HK-2 (cell line): ENCODE results near the gene CEP83.
"Not testable (repeated sequence)": the region's sequence is repeated elsewhere in the genome, so short reads cannot be mapped to it uniquely, and the experiment has no call there.

Experiments used
- DNase-seq: peaks from one replicate; pipeline ENCODE4 v3.0.0-alpha.2; 2018; ENCODE audit not compliant: unreplicated experiment

Gene CEP83, protein sequence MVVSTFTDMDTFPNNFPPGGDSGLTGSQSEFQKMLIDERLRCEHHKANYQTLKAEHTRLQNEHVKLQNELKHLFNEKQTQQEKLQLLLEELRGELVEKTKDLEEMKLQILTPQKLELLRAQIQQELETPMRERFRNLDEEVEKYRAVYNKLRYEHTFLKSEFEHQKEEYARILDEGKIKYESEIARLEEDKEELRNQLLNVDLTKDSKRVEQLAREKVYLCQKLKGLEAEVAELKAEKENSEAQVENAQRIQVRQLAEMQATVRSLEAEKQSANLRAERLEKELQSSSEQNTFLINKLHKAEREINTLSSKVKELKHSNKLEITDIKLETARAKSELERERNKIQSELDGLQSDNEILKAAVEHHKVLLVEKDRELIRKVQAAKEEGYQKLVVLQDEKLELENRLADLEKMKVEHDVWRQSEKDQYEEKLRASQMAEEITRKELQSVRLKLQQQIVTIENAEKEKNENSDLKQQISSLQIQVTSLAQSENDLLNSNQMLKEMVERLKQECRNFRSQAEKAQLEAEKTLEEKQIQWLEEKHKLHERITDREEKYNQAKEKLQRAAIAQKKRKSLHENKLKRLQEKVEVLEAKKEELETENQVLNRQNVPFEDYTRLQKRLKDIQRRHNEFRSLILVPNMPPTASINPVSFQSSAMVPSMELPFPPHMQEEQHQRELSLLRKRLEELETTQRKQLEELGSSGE

DNA sequence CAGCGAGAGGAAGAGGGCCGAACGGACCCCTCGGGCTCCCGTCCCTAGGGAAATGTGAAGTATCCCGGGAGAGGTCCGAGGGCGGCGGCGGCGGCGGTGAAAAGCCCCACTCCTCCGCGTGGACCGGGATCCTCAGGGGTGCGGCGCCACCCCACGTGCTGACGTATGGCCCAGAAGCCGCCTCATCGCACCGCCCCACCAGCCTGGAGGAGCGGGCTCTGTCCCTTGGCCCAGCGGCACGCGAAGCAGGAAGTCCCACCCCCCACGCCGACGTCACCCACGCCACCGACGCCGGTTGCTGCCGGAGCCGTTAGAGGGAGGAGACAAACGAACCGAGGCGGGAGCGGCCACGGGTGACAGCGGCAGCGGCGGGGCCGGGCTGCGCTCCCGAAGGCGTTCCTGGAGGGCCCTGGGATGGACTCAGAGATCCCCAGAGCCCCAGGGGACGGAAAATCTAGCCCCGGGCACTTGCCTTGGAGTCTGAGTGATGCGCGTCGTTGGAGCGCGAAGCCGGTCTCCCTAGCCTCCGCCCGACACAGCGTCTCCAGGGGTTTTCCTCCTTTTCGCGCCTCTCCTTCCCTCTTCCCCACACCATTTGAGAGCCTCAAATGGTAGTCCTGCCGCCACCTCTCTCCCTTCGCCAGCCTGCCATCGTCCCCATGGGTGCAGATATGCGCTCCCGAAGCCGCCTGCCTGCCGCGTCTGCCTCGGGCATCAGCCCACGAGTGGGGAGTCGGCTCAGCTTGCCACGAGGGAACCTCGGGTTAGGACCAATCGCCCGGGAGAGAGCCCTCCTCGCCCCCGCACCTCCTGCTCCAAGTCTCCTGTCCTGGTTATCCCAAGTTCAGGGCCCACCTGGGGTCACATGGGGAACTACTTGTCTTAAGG, at the start of gene CEP83:
Gene CEP83, minus strand, starts transcription at position 140 of the 888 bp plus-strand sequence. CDS start 47,377 bp downstream, outside the sequence.
- peak; percentile 94 for DNase-seq

DNA sequence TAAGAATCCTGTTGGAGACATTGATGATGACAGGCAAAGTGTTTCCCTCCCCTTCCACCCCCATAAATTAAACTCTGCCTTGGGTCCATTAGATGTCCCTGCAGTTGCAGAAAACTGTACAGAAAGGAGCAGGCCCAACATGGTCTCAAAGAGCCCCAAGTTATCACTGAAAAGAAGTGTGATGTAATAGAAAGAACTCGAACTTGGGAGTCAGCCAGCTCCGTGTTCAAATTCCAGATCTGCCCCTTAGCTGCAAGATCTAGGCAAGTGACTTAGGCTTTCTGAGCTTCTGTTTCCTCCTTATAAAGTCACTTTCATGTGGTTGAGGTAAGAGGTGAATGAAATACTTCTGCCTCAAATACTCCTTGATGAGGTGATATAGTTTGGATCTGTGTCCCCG, 49.6 kb upstream of the CEP83 start:
- no peak for DNase-seq

DNA sequence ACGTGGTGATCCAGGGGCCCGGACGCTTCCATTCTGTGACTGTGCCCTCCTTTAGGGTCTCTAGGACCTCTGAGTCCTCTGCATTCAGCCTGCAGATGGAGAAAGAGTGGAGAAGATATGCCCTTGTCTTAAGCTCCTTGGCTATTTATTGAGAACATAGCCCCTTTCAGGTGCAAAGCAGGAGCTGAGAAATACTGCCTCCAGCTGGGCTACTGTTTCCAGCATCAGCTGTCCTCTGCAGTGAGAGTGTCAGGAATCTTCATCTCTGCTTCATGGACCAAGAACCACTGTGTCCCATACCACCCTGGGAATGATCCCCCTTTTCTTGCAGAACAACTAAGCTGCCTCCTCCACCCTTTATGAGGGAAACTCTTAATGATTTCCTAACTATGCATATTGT, 47.8 kb upstream of the CEP83 start:
- DNase-seq = no peak

DNA sequence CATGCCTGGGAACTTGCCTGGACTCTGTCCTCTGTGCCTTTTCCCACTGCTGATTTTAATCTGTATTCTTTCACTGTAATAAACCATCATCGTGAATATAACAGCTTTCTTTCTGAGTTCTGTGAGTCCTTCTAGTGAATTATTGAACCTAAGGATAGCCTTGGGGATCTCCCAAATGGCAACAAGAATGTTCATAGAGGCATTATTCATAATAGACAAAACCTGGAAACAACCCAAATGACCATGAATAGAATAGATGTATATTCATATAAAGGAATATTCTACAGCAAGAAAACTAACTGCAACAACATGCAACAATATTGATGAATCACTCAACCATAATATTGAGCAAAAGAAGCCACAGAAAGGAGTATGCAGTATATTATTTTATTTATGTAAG, 44.7 kb upstream of the CEP83 start:
- DNase-seq = no peak

DNA sequence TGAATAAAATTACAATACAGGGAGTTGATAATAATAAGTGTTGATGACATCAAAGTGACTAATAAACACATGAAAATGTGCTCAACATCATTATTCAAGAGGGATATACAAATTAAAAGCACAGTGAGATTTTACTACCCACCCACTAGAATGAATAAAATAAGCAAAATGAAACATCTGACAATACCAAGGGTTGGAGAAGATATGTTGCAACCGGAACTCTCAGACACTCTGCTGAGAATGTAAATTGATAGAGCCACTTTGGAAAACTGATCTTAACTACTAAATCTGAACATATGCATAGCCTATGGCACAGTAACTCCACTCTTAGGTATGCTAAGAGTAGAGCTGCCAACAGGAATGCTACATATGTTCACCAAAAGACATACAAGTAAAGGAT, 44.0 kb upstream of the CEP83 start:
- no peak for DNase-seq

DNA sequence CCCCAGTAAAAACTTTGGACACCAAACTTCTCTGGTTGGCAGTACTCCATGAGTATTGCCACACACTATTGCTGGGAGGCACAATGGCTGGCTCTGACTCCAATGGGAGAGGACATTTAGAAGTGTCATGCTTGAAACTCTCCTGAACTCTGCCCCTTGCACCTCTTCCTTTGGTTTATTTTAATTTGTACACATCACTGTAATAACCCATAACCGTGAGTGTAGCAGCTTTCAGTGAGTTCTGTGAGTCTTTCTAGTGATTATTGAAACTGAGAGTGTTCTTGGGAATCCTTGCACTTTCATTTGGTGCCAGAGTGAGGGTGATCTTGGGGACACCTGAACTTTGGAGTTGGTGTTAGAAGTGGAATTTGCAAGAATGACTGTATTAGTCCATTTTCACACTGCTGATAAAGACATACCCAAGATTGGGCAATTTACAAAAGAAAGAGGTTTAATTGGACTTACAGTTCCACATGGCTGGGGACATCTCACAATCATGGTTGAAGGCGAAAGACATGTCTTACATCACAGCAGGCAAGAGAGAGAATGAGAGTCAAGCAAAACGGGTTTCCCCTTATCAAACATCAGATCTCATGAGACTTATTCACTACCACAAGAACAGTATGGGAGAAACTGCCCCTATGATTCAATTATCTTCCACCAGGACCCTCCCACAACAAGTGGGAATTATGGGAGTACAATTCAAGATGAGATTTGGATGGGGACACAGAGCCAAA, 41.3 kb upstream of the CEP83 start:
- DNase-seq = no peak

DNA sequence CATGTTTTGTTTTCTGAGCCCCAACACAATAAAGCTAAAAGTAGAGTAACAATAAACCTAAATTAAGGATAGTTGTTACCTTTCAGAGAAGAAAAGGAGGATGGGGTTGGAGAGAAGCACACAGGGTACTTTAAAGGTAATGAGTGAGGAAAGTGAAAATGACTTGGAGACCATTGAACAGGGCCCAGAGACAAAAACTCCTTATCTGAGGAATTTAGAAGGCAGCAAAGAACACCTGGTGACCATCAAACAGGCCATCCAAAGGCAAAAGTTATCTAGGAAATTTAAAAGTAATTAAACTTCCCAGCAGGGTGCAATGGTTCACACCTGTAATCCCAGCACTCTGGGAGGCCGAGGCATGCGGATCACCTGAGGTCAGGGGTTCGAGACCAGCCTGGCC, 39.0 kb upstream of the CEP83 start:
- no peak for DNase-seq

DNA sequence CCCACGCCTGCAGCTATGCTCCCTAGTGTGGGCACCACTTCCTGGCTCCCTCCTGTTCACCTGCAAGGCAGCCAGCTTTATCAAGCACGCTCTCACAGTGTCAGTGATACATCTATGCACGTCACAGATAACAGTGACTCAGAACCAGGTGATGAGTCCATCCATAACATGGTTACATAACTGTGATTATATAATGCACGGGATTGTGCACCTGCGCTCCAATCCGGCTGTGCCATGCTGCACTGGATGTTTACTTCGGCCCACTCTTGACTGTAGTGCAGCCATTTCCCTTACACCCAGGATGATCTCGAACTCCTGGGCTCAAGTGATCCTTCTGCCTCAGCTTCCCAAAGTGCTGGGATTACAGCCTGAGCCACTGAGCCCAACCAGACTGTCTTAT, 38.4 kb upstream of the CEP83 start:
- DNase-seq = no peak

DNA sequence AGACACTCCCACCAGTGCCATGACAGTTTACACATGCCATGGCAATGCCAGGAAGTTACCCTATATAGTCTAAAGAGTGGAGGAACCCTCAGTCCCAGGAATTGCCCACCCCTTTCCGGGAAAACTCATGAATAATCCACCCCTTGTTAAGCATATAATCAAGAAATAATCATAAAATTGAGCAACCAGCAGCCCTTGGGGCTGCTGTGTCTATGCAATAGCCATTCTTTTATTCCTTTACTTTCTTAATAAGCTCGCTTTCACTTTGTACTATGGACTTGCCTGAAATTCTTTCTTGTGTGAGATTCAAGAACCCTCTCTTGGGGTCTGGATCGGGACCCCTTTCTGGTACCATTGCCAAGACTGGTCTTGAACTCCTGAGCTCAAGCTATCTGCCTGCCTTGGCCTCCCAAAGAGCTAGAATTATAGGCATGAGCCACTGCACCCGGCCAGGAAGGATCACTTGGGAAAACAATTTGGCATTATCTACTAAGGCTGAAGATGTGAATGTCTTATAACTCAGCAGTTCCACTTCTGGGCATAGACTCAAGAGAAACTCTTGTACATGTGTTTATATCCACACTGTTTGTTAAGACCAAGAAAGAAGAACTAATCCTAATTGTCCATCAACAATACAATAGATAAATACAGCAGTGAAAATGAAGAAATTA, 35.9 kb upstream of the CEP83 start:
- no peak for DNase-seq

DNA sequence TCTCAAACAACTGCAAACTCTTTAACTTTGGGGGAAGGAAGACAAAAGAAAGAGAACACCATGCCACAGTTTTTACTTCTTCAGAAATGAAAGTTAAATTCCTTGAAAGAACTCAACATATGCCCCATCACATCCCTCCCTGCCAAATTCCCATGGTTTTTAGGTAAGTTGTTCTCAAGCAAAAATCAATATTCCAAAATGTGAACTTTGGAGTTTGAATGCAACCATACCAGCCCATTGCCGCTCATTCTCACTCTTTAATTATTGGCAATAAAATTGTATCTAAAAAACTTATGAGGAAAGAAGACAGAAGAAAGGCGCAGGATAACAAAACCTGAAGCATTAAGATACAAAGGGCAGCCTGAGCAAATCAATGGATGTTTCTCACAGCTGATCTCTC, 31.8 kb upstream of the CEP83 start:
- DNase-seq = no peak

DNA sequence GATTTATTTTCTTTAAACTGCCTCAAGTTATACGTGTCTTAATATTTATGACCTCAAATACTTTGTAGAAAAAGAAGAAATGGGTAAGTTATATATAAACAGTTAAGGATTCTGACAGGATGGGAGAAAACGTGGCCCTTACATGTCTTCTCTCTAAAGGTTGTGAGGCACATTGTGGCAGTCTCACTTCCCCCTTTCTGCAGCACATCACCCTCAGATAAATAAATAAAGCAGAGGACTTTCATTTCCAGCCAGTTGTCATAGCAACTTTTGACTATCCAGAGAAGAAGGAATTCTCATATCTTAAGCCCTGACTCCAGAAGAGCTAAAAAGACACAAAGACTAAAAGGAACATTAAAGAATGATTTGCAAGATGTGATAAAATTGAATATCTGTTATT, 28.8 kb upstream of the CEP83 start:
- DNase-seq = no peak

DNA sequence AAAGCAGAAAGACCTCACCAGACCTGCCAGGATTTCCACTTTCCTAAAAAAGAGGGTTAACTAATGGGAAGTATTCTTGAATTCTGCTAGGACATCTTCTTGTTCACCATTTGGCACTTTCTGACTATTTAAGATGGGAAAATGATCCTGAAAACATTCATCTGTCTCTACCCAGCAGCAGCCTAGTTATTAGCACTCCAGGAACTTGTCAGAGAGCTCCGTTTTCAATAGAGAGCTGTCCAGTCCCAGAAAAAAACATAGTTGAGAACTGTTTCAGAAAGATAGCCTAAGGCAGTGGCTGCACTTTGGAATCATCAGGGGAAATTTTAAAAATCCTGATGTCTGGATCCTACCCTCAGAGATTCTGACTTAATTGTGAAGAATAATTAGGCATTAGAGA, 22.1 kb upstream of the CEP83 start:
- no peak for DNase-seq

DNA sequence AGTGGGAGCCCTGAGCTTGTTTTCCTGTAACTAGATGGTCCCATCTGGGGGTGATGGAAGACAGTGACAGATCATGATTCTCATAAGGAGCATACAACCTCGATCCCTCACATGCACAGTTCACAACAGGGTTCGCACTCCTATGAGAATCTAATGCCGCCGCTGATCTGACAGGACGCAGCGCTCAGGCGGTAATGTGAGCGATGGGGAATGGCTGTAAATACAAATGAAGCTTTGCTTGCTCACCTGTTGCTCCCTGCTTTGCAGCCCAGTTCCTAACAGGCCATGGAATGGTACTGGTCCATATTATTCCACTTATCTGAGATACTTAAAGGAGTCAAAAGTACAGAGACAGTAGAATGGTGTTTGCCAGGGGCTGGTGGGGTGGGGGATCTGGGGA, 9.9 kb upstream of the CEP83 start:
- DNase-seq = no peak

DNA sequence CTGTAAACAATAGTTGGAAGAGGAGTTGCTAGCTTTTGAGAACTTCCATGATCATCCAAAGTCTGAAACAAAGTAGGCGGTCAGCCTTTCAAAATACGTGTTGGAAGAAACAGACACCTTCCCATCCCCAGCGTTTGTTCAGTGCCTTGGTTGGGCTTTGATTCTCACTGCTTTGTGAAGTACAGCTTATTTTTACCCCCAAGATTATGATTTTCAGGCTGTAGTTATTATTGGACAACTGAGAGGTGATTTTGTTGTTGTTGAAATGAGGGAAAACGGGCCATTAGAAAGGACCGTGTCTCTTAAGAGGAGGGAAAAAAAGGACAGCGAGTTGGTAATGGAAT, 921 bp upstream of the CEP83 start:
- no peak for DNase-seq

DNA sequence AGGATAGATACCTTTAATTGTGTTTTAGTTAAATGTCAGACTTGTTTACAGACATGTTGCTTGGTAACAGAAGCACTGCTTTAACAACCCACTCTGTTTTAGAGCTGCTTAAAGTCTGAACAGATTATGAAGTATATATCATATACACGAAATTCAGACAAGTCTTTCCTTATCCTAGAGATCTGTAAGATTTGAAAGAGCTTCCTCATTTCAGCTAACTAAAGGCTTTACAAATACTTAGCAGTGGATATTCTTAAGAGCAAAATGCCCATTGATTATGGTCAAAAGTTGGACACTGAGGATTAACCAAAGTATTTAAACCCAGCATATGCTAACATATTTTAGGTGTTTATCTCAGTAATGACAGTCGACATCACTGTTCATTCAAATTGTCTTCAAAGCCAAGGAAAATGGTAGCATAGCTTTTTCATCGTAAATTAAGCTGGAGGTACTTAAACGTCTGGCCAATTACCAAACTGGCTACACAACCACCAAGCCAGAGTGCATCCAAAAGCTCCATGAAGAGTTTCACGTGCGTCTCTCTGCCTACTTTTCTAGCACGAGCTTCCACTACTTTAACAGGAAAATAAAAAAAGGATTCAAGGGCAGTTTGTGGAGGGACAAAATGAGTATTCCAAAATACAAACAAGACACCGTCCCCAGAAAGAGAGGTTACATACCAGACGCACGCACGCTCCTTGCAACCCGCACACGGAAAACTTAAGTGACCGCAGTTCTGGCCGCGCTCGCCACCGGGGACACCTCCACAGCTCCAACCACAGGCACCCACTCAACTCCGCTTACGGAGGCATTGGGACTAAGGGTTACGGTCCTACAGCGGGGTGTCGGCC, 565 bp downstream of the CEP83 start:
- DNase-seq = no peak

DNA sequence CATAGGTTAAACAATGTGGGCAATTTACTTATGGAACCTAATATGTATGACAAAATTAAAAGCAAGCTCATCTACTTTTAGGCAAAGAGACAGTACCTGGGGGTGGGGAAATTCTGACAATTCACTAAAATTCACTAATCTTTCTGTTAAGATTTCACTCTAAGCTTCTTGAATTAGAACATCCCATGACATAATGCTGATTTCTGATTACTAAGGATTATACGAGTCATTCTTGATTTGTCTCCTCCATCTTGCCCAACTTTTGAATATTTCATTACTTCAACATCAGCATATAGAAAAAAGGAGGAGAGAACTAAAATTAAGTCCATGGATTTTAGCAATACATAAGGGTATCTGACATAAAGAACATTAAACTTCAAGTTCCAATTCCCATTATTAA, 2.4 kb downstream of the CEP83 start:
- DNase-seq = no peak

DNA sequence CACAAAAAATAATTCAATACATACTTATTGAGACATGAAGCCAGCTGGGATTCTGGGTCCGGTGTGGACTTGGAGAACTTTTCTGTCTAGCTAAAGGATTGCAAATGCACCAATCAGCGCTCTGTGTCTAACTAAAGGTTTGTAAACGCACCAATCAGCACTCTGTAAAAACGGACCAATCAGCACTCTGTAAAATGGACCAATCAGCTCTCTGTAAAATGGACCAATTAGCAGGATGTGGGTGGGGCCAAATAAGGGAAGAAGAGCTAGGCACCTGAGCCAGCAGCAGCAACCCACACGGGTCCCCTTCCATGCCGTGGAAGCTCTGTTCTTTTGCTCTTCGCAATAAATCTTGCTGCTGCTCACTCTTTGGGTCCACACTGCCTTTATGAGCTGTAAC, 5.3 kb downstream of the CEP83 start:
- not testable (repeated sequence) for DNase-seq

DNA sequence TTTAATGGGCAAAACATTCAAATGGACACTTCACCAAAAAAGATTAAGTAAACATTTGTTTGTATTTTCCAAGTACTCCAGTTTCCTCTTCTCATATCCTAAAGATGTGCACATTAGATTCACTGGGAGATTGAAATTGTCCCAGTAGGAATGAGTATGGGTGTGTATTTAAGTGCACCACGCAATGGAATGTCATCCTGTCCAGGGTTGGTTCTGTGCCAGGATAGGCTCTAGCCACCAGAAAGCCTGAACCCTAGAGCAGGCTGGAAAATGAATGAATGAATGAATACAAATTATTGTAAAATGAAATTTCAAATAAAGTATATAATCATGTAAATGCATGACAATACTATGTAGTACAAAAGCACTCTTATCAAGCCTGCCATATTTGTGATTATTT, 14.0 kb downstream of the CEP83 start:
- DNase-seq = no peak

DNA sequence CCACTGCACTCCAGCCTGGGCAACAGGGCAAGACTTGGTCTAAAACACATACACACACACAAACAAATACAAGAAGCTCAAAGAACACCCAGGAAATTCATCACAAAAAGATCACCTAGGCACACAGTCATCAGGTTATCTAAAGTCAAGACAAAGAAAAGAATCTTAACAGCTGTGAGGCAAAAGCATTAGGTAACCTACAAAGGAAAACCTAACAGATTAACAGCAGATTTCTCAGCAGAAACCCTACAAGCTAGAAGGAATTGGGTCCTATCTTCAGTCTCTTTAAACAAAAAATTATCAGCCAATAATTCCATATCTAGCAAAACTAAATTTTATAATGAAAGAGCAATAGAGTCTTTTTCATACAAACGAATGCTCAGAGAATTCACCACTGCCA, 22.4 kb downstream of the CEP83 start:
- DNase-seq = no peak

DNA sequence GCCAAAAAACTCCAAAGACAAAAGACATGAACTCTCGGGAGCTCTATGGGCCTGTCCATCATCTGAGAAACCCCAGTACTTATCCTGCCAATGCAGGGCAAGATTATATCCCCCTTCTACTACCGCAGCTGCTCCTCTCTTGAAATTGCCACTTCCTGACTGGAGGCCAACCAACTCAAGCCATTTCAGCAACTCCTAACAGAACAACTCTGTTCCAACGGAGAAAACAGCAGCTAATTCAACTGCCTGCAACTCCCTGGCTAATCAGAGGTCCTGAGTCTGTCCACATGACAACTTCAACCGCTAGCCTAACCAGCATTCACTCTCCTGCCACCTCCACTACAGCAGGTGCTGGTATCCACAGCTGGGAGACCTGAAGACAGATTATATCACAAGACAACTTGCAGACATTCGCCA, 24.1 kb downstream of the CEP83 start:
- no peak for DNase-seq
